HG03469 (cell line): ENCODE measurements around the gene STK32C.
"Not testable (repeated sequence)": the region's sequence is repeated elsewhere in the genome, so short reads cannot be mapped to it uniquely, and the experiment has no call there.

Experiments used
- ATAC-seq: cut with Tn5 transposase; IDR thresholded peaks from one replicate; pipeline ENCODE4 v1.9.1; 2021; ENCODE audit warnings: mild to moderate bottlenecking, moderate library complexity, moderate number of reproducible peaks; ENCODE audit not compliant: unreplicated experiment

The STK32C gene

GRCh38 chr10:132160834-132161622 is 146.7 kb downstream of the STK32C start:
- not testable (repeated sequence) for ATAC-seq

GRCh38 chr10:132160231-132160630 is 147.5 kb downstream of the STK32C start:
- not testable (repeated sequence) for ATAC-seq

- ATAC-seq = not testable (repeated sequence)
Measured at GRCh38 chr10:132159302-132160230, 148.2 kb downstream of the STK32C start.

- ATAC-seq = no peak
Measured at GRCh38 chr10:132158823-132159222, 148.9 kb downstream of the STK32C start.

GRCh38 chr10:132158122-132158741 is 149.5 kb downstream of the STK32C start:
- no peak for ATAC-seq
